ENCODE results near the gene SYNM. TPM values are rescaled to one million over a fixed set of nuclear protein-coding genes. Genes with fewer than 3 reads are reported as not detected.

The SYNM gene
- total and polyA plus RNA-seq, 7 donors, result 0.69 to 1,357 (median 731) TPM

- Histone ChIP-seq H3K27me3 (no peaks in the 10 kb centered on the region), H3K9me3 (no peaks in the 10 kb centered on the region), H3K4me1 (peaks cover 0 to 73% (median 63%) of the 10 kb centered on the region in 4 donors), H3K27ac (peak overlapping the region; percentile 90 to 100 (median 96)), H3K36me3 (no peaks in the 10 kb centered on the region), H3K4me3 (no peak overlapping the region)
- intact Hi-C loops (cut with DNase I), result loop anchor here (5.0 kb wide), 1 partner anchor 36 kb away; the partner anchor contains the start of gene SYNM
- TF ChIP-seq POLR2AphosphoS5 (IDR thresholded peaks at IDR 0.05) (no peak), POLR2A (IDR thresholded peaks at IDR 0.05) (no peak), CTCF (IDR thresholded peaks at IDR 0.05) (no peak), EP300 (IDR thresholded peaks at IDR 0.05) (no peak)
- WGBS, 2 donors, result 19 to 54% methylated on average over 3 of the region's 3 CpGs
- DNase-seq, result no peak
Measured at GRCh38 chr15:99143242-99143641, 38.4 kb downstream of the SYNM start.

GRCh38 chr15:99143655-99144610, 39.1 kb downstream of the SYNM start:
- Histone ChIP-seq H3K4me1 (peaks cover 0 to 80% (median 68%) of the 10 kb centered on the region in 4 donors), H3K27ac (peak overlapping the region; percentile 90 to 100 (median 96)), H3K27me3 (no peaks in the 10 kb centered on the region), H3K36me3 (no peaks in the 10 kb centered on the region), H3K4me3 (no peak overlapping the region), H3K9me3 (no peaks in the 10 kb centered on the region)
- peak; percentile 94 for DNase-seq
- WGBS, 2 donors, result 75 to 83% methylated on average over 7 of the region's 7 CpGs
- TF ChIP-seq EP300 (IDR thresholded peaks at IDR 0.05) (peak in 3 of 4 donors; percentile 15 to 88 (median 60)), POLR2AphosphoS5 (IDR thresholded peaks at IDR 0.05) (peak; percentile 72 to 87 (median 78)), CTCF (IDR thresholded peaks at IDR 0.05) (no peak), POLR2A (IDR thresholded peaks at IDR 0.05) (no peak)
- intact Hi-C loops (cut with DNase I), result loop anchor here (5.0 kb wide), 1 partner anchor 37 kb away; the partner anchor contains the start of gene SYNM

GRCh38 chr15:99145005-99145404, 40.1 kb downstream of the SYNM start:
- H3K27ac ChIP-seq, result peak overlapping the region; percentile 90 to 100 (median 96)
- H3K4me1 ChIP-seq, result peaks cover 0 to 82% (median 76%) of the 10 kb centered on the region in 4 donors
- intact Hi-C loops (cut with DNase I), result no loop called here

GRCh38 chr15:99145778-99146177, 40.9 kb downstream of the SYNM start:
- WGBS, 2 donors, result 90 to 94% methylated on average over 6 of the region's 6 CpGs
- TF ChIP-seq POLR2A (IDR thresholded peaks at IDR 0.05), result no peak
- TF ChIP-seq CTCF (IDR thresholded peaks at IDR 0.05), result no peak
- TF ChIP-seq POLR2AphosphoS5 (IDR thresholded peaks at IDR 0.05), result peak in 1 of 4 donors; percentile 66
- no peak for TF ChIP-seq EP300 (IDR thresholded peaks at IDR 0.05)
- no peak for DNase-seq
- peak overlapping the region; percentile 90 to 100 (median 96) for H3K27ac ChIP-seq
- no peak overlapping the region for H3K4me3 ChIP-seq
- intact Hi-C loops (cut with DNase I), result no loop called here
- H3K4me1 ChIP-seq, result peaks cover 0 to 77% (median 76%) of the 10 kb centered on the region in 4 donors
- peaks cover 0 to under 1% (median 0%) of the 10 kb centered on the region in 4 donors for H3K36me3 ChIP-seq
- no peaks in the 10 kb centered on the region for H3K27me3 ChIP-seq
- no peaks in the 10 kb centered on the region for H3K9me3 ChIP-seq

More at GRCh38 chr15:99145005-99145404, 40.1 kb downstream of the SYNM start:
- Histone ChIP-seq H3K9me3 (no peaks in the 10 kb centered on the region), H3K4me3 (no peak overlapping the region), H3K36me3 (no peaks in the 10 kb centered on the region), H3K27me3 (no peaks in the 10 kb centered on the region)
- WGBS, 2 donors, result 90 to 91% methylated on average over 10 of the region's 10 CpGs
- TF ChIP-seq EP300 (IDR thresholded peaks at IDR 0.05) (no peak), POLR2A (IDR thresholded peaks at IDR 0.05) (no peak), POLR2AphosphoS5 (IDR thresholded peaks at IDR 0.05) (peak in 3 of 4 donors; percentile 22 to 62 (median 33))
- no peak for DNase-seq

- H3K27me3 ChIP-seq, result no peaks in the 10 kb centered on the region
- DNase-seq, result no peak
- 96 to 97% methylated on average over 5 of the region's 5 CpGs for WGBS, 2 donors
- no peak overlapping the region for H3K4me3 ChIP-seq
- peak in 1 of 4 donors; percentile 41 for TF ChIP-seq POLR2AphosphoS5 (IDR thresholded peaks at IDR 0.05)
- no peak for TF ChIP-seq EP300 (IDR thresholded peaks at IDR 0.05)
- H3K9me3 ChIP-seq, result no peaks in the 10 kb centered on the region
- H3K27ac ChIP-seq, result peak overlapping the region; percentile 90 to 100 (median 96)
- intact Hi-C loops (cut with DNase I), result no loop called here
- H3K36me3 ChIP-seq, result peaks cover 0 to 4% (median 0%) of the 10 kb centered on the region in 4 donors
- H3K4me1 ChIP-seq, result peaks cover 0 to 75% (median 69%) of the 10 kb centered on the region in 4 donors
Measured at GRCh38 chr15:99146661-99147060, 41.8 kb downstream of the SYNM start.
